Activated gamma-delta T cell treated with anti-CD3 and anti-CD28 coated beads, Interleukin-2, amount 50 U/mL, for 16 hours (primary cell): ENCODE data around the gene NAALADL2.
"Not testable (repeated sequence)": the region's sequence is repeated elsewhere in the genome, so short reads cannot be mapped to it uniquely, and the experiment has no call there.

ENCODE experiments used
- DNase-seq: peaks from one replicate; pipeline ENCODE4 v3.0.0-alpha.2; 2020; ENCODE audit warnings: low read depth

The NAALADL2 gene

DNA sequence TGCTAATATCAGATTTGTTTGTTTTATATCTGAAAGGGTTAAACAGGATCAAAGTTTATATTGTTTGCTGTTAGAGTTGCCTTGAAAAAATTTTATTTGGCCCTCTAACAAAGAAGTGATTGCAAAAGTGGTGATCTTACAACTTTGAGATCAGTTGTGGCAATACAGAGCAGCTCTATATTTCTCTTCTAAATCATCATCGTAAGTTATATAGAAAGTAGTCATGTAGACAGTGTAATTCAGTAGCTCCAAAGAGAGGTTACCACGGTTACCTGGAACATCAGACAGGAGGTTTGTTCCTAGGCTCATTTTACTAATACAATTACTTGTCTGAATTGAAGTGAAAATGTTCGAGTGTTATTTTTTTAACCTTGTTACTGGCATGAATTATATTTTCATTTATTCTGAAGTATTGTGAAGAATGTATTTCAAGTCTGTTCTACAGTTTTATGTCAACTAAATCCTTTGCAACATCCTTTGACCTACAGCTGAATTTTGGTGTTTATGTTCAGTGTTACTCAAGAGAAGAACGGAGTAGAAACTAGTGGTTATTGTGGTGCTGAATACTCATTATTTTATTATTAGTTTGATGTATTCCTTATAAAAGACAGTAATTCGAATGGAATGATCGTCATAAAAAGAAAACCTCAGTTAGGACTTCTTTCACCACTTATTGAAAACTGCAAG, 214.2 kb downstream of the NAALADL2 start:
- DNase-seq = no peak

DNA sequence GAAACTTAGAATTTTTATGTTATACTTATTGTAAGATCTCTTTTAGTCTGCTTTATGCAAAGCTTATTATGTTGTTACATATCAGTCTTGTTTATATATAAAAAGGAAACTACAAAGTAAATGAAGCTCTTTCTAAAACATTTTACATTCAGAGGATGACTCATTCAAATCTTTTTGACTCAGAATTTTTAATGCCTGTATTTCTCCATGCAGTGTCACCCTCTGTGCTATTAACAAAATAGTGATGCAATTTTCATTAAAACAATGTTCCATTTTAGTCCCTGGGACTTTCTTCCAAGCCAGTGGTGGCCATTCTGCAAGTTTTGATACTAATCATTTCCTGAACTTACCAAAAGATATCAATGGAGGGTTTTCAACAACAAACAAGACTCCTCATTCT, 216.1 kb downstream of the NAALADL2 start:
- DNase-seq = no peak

DNA sequence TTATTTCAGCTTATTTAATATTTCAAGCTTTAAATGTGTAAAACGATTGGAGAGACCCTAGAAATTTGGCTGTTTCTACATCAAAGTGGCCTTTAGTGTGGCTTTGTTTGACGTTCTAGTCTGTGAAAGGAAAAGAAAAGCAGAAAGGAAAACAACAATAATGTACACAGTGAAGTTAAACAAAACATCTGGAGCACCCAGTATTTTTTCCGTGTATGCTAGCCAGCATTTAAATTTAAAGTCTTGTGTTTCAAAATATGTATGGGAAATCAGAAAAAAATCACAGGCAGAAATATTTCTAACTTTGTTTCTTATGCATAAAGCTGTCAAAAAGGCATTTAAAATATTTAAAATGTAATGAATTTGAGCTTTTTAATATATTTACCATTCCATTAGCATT, 218.1 kb downstream of the NAALADL2 start:
- no peak for DNase-seq

DNA sequence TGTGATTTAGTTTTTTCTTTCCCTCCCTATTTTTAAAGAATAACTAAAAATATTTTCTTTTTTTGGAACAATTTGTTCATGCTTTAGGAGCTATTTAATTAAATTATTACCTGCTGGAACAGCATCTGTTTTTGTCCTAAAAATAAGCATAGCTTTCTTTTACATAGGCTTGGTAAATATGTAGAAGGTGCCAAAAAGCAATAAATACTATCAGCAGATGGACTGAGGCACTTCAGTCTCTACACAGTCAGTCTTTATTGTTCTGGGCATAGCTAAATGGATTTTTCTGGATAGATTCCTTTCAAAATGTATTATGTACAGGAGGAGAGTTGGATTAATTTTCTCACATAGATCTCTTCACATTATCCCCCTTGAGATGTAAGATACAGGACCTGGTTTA, 223.5 kb downstream of the NAALADL2 start:
- no peak for DNase-seq

DNA sequence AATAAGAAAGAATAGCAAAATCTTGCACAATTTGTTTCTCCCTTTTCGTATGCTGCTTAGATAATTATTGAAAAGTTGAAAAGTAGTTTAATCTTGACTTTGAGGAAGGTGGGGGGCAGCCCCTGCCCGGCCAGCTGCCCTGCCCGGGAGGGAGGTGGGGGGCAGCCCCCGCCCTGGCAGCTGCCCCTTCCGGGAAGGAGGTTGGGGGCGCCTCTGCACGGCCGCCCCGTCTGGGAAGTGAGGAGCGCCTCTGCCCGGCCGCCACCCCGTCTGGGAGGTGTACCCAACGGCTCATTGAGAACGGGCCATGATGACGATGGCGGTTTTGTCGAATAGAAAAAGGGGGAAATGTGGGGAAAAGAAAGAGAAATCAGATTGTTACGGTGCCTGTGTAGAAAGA, 228.0 kb downstream of the NAALADL2 start:
- not testable (repeated sequence) for DNase-seq

DNA sequence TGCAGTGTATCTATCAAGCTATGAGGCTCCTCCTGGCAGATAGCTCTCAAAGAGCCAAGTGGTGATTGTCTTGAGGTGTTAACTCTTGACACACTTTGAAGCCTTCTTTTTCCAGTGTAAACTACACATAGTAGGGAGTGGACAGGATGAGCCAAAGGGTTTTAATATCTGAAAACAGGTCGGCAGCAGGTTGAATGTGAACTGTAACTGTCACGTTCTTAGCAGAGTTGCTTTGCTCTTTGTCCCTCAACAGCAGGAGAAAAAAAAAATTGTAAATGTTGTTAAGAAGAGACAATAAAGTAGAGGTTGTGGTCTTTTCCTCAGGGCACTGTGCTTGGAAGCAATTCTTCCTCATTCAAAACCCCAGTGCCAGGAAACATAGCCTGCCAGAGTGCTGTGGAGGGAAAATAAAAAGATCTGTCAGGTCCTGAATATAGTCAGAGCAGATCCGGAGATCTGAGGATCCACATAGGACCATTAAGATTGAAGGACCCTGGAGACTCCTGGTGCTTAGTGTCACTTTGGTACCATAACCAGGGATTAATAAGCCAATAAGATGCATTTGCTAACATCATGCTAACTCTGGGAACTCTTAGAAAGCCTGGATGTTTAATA, 229.7 kb downstream of the NAALADL2 start:
- no peak for DNase-seq

DNA sequence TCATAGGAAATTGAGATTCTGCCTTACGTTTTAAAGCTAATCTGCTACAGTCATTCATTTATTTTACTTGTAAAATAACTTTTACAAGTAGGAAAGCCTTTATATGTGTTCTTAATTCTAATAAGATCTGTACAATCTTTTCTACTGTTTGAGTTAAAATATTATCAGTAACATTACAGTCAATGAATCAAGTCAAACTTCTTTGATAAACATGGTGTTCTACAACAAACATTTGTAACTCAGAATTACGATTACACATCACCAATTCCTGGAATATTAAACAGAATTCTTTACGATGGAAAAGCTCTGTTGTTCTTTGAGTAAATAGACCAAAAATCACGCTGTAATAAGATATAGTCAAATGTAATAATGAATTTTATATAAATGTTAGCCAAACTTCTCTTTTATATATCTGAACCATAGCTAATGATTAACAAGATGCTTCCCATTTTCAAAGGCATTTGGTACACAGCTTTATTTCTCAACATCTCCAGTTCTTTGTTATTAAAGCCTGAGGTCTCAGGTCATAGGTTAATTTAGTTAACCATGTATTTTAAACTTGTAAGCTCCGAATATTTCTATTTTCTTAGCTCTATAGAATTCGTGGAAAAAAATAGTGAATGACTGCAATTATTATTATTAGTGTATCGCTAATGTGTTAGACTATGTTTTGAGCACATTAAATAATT, 232.4 kb downstream of the NAALADL2 start:
- DNase-seq = no peak

DNA sequence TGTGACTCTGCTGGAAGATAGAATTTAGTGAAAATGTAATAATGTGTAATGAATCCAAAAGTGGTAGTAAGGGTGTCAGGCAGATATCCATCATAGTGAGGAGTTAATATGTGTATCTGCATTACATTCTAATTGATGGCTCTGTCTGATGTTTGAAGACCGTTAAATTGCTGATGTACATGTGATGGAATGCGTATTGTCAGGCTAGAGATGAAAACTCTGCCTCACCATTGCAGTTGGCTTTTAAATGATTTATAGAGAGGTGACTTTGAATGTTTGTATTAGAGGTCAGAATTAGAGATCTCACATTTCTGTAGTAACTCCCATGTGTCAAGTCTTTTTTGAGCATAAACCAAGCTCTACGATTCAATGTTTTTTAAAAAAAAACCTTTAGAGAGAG, 234.6 kb downstream of the NAALADL2 start:
- no peak for DNase-seq

DNA sequence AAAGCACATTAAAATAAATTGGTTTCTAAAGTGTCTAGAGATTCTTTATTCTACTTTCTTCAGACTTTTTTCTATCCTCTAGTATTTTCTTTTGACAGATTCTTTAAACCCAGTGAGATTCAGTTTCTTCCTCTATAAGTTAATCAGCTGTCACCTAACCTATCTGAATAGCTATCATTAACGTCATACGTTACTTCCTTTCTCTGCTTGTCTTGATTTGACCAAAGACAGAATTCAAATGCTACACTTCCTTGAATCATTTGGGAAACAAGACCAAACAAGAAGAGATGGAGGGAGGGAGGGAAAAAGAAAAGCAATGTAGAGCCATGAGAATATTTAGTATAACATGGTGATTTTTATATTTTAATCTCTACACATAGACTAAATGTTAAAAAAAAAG, 235.2 kb downstream of the NAALADL2 start:
- no peak for DNase-seq

DNA sequence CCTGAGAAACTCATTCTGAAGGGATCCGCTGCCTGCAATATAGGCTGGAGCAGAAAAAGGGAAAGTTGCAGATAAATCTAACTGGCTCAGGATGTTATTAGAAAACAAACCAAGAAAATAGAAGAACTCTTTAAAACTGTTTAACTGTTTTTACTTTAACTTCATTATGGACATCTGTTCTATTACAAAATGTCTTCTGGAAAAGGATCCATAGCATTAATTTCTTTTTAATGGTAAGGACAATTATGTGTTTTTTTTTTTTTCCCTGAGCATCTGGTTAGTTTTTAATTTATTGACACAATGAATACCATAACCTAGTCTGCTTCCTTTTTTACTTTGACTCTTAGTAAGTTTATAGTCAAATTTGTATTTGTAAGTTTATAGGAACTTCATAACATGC, 239.5 kb downstream of the NAALADL2 start:
- DNase-seq = no peak

DNA sequence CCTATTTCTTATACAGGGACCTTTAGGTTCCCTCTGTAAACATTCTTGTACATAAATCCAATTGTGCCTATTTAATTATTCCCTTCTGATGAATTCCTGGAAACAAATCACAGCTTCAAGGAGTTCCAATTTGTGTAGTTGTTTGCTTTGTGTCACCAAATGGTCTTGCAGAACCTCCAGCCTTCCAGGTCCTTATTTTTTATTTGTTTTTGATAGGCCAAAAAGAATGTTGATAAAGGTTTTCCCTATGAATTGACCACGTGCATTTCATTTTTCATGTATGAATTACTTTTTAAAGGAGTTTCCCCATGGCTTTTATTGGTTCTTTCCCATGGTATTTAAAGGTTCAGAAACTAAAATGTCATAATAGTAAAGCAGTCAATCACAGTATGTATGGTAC, 243.0 kb downstream of the NAALADL2 start:
- DNase-seq = no peak

DNA sequence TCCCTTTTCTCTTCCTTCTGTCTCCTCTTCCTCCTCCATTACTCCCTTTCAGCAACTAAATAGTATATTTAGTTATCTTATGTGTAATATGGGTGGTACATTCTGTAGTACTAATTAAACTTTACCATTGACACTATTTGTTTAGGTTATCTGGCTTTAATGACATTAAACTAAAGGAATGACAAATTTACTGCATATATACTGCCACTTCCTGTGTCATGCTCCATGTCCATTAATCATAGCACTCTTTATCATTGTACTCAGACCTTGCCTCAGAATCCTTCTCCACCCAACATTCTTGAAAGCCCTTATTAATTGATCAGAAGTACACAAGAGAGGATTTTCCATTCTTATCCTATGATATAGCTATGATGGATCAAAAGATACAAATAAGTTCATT, 244.2 kb downstream of the NAALADL2 start:
- DNase-seq = no peak

DNA sequence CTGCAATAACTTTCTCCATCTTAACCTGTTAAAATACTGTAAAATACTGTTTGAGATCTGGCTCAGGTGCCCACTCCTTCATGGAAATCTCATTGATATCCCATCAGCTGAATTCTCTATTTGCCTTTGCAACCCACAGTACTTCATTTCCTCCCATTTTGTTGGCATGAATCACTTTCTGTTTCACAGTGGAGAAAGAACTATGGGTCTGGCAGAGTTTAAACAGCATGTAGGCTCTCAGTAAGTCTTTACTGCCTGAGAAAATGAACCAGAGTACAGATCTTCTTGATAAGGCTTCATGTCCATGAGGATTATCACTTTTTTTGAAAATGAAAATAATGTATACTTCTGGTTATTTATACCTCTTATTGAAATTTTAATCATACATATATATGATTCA, 245.9 kb downstream of the NAALADL2 start:
- DNase-seq = no peak

DNA sequence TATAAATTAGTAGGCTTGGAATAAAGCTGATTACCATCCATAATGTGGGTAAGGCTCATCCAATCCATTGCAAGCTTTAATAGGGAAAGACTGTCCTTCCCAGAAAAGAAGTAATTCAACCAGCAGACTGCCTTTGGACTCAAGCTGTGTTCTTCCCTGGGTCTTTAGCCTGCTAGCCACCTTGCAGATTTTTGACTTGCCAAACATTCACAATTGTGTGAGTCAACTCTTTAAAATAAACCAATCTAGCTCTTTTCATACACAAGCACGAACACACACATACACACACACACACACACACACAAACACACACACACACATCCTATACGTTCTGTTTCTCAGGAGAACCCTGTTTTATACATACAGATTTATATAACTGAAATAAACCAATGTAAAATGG, 248.1 kb downstream of the NAALADL2 start:
- DNase-seq = no peak

DNA sequence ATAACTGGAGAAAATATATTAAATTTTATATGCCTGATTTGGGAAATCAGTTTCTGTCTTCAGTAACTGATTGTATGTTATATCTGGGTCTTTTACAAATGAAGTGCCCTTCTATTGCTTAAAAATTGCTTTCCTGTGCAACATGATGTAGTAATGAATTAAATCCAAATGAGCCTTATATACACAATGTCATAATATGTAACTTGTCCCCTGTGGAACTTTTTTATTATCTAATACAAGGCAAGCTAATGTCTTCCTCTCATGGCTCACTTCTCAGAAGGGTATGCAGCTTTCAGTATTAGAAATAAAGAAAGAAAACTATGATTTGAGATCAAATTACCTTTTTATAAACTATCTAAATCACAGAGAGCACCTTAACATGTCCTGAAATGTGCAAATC, 248.9 kb downstream of the NAALADL2 start:
- no peak for DNase-seq

DNA sequence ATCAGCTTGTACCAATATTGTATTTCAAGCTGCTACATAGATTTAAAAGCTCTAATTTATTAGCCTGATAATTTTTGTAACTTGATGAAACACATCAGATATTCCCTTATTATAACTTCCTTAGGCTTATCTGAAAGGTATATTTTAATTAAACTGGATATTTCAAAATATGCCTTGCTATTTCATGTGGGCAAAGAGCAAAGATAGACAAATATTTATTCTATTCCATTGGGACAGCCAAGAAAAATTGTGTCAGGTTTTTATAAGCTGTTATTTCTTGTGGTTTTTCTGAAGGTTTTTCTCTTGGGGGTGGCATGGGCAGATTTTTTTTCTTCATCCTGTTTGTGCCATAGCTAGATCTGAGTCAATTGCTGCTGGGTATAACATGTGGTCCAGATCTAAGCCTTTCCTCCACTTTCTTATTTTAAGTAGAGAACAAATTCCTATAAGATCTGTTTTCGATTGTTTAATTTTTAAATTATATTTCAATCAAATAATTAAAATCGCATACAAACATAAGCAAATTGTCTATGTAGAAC, 249.5 kb downstream of the NAALADL2 start:
- no peak for DNase-seq

DNA sequence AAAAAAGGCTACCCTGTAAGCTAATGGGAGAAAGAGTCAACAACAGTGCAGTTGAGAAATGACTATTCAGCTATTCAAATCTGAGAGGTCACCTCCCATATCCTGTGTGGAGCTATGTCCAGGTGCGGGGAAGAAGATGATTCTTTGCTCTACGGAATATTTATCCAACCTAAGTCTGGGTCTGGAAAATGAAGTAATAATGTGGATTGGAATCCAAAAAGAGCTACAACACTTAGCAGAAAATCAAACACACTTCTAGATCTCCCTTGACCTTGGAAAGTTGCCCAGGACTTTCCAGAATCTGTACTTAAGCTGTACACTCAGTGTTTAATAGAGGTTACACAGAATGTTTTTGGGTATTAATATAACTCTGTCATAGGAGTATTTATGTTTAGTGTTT, 251.9 kb downstream of the NAALADL2 start:
- DNase-seq = no peak

DNA sequence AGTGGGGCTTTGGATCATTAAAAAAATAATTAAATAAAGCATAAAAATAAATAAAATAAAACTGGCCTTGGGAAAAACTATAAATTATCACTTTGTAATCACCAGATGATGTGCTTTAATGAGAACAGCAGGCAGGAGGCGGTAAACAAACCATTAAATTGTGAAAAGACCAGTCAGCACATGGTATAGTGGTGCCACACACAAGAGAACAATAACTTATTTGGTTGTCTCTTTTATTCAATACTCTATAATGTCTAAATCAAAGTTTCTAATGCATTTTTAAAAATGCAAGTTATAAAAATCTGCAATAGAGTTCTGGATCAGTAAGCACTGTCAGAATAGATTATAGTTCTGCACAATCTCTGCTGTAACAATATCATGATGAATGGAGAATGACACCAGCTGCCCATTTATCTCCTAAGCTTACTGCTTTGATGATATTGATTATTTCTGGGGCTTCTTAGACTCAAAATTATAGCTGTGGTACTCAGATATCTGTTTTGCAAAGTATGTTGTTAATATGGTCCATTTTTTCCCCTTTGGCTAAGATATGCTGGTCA, 259.3 kb downstream of the NAALADL2 start:
- DNase-seq = no peak

DNA sequence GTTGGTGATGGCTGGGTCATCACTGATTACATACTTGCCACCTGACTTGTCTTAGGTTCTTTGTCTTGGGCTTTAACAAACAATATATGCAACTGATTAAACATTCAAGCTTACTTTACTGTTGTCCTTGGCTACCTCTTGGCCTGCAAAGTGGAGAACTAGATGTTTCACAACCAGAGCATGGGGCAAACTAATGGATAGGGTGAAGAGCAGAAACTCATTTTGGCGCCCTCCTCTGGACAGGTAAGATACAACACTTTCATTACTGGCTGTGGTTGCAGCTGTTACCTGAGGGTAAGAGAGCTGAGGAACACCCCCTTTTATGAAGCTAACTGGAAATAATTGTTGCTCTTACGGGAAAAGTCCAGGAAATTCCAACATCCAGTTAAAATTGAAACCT, 262.1 kb downstream of the NAALADL2 start:
- no peak for DNase-seq

DNA sequence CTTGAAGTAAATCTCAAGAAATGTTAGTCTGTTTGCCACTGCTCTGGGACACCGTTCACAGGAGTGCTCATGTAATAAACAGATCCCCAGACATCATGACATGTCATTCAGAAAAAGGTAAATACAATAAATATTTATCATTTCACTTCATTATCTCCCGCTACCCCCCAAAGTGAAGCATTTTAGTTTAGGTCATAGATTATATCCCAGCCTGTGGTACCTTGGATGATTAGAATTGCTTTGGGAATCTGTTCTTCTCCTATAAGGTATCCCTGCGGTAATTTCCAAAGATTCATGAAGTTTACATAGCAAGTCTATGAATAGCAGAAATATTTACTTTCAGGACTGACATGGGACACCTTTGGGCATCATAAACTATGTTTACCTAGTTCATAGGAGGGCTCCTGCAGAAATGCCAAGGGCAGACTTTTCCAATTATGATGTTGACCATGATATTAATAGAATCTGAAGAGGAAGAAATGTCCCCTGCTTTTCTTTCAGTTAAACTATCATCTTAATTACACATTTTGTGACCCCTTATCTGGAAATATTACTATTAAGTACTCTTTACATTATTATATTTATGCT, 268.0 kb downstream of the NAALADL2 start:
- no peak for DNase-seq

DNA sequence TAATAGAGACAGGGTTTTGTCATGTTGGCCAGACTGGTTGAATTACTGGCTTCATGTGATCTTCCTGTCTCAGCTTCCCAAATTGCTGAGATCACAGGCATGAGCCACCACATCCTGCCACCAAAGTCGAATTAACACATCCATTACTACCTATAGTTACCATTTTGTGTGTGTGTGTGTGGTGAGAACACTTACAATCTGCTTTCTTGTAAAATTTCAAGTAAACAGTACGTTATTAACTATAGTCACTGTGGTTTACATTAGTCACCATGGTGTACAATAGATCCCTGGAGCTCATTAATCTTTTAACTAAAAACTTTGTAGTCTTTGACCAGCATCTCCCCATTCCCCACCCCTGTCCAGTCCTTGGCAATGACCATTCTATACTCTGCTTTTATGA, 270.0 kb downstream of the NAALADL2 start:
- DNase-seq = no peak

DNA sequence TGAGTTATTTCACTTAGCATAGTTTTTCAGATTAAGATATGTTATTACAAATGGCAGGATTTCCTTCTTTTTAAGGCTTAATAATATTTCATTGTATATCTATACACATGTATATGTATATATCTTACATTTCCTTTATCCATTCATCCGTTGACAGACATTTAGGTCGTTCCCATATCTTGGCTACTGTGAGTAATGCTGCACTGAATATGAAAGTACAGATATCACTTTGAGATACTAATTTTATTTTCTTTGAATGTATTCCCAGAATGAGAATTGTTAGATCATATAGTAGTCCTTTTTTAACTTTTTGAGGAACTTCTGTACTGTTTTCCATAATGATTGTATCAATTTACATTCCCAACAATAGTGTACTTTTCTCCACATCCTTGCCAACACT, 270.4 kb downstream of the NAALADL2 start:
- no peak for DNase-seq

DNA sequence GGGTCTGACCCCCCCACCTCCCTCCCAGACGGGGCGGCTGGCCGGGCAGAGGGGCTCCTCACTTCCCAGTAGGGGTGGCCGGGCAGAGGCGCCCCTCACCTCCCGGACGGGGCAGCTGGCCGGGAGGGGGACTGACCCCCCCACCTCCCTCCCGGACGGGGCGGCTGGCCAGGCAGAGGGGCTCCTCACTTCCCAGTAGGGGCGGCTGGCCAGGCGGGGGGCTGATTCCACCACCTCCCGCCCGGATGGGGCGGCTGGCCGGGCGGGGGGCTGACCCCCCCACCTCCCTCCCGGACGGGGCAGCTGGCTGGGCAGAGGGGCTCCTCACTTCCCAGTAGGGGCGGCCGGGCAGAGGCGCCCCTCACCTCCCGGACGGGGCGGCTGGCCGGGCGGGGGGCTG, 272.7 kb downstream of the NAALADL2 start:
- not testable (repeated sequence) for DNase-seq
